ENCODE results near the gene TMEM115.

- TF ChIP-seq, protein P1, sequence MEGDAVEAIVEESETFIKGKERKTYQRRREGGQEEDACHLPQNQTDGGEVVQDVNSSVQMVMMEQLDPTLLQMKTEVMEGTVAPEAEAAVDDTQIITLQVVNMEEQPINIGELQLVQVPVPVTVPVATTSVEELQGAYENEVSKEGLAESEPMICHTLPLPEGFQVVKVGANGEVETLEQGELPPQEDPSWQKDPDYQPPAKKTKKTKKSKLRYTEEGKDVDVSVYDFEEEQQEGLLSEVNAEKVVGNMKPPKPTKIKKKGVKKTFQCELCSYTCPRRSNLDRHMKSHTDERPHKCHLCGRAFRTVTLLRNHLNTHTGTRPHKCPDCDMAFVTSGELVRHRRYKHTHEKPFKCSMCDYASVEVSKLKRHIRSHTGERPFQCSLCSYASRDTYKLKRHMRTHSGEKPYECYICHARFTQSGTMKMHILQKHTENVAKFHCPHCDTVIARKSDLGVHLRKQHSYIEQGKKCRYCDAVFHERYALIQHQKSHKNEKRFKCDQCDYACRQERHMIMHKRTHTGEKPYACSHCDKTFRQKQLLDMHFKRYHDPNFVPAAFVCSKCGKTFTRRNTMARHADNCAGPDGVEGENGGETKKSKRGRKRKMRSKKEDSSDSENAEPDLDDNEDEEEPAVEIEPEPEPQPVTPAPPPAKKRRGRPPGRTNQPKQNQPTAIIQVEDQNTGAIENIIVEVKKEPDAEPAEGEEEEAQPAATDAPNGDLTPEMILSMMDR (IDR thresholded peaks at IDR 0.05): no peak
- no peak for TF ChIP-seq POLR2A (IDR thresholded peaks at IDR 0.05)
These were observed 13.6 kb downstream of the TMEM115 start, which contains the start of gene ZMYND10 for GRCh38 chr3:50345586-50346234.
